ENCODE measurements around the gene CARF.

DNA sequence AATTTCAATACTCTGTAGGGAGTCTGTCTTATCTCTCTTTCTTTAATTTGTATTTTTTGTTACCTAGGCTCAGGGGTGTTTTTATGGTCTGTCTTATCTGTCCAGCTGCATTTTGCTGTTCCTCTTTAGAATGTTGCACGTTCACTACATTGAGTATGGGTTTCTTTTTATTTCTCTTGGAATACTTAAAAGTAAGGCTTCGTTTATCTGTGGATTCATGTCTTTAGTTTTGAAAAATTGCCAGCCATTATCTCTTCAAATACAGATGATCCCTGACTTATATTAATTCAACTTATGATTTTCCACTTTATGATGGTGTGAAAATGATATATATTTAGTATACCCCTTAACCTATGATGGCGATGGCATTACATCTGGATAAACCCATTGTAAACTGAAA, 26.9 kb downstream of the CARF start:
- TF ChIP-seq CTCF (IDR thresholded peaks at IDR 0.05) (no peak), POLR2A (IDR thresholded peaks at IDR 0.05) (no peak), POLR2AphosphoS5 (IDR thresholded peaks at IDR 0.05) (no peak), EP300 (IDR thresholded peaks at IDR 0.05) (no peak)

Measured in sigmoid colon (tissue), 4 donors.